CD8-positive, alpha-beta memory T cell (primary cell): Measurements from ENCODE around the gene TMEM144. TPM values are rescaled to one million over a fixed set of nuclear protein-coding genes. Genes with fewer than 3 reads are reported as not detected.

Experiments
- CTCF ChIA-PET: fragments of 350-600 bp; sonication (Branson Sonifier 250); formaldehyde crosslinking; loops from one replicate; lab custom pipeline; 2021; ENCODE audit warnings: antibody characterized with exemption; lab: Charles Lee
- POLR2A ChIA-PET: fragments of 350-600 bp; sonication (Branson Sonifier 250); formaldehyde crosslinking; loops from one replicate; lab custom pipeline; 2021; ENCODE audit warnings: antibody characterized with exemption; lab: Charles Lee
- DNase-seq, 5 donors: peaks; one replicate each; pipeline versions ENCODE4 v3.0.0 to v3.0.0-alpha.2; 2020 to 2022; ENCODE audit warnings: mixed read lengths in 1 of 5
- H3K27ac ChIP-seq: one replicate; pipeline ENCODE4 v1.7.0; 2013; ENCODE audit warnings: low read depth, mild to moderate bottlenecking, low read length, moderate library complexity
- H3K27me3 ChIP-seq: 2 replicates; pipeline ENCODE4 v1.7.0; 2013; ENCODE audit warnings: low read length, mild to moderate bottlenecking; ENCODE audit not compliant: insufficient read depth, poor library complexity, severe bottlenecking
- H3K36me3 ChIP-seq: 2 replicates; pipeline ENCODE4 v1.7.0; 2013; ENCODE audit warnings: mild to moderate bottlenecking, low read length, moderate library complexity; ENCODE audit not compliant: insufficient read depth
- H3K4me1 ChIP-seq: 2 replicates; pipeline ENCODE4 v1.7.0; 2013; ENCODE audit warnings: mild to moderate bottlenecking, low read length, moderate library complexity; ENCODE audit not compliant: insufficient read depth
- H3K4me3 ChIP-seq: 2 replicates; pipeline ENCODE4 v1.7.0; 2013; ENCODE audit warnings: mild to moderate bottlenecking, low read length
- H3K9me3 ChIP-seq: 2 replicates; pipeline ENCODE4 v1.7.0; 2013; ENCODE audit warnings: mild to moderate bottlenecking, low read length
- H3K27ac Mint-ChIP-seq, 8 donors: one replicate each; pipeline ENCODE4 v1.8.0; 2020 to 2021; ENCODE audit warnings: mixed read lengths in 8 of 8, mild to moderate bottlenecking in 6 of 8, inconsistent platforms in 3 of 8, moderate library complexity in 3 of 8
- H3K27me3 Mint-ChIP-seq, 2 donors: one replicate each; pipeline ENCODE4 v1.8.0; 2020 to 2021; ENCODE audit warnings: mixed read lengths in 2 of 2, mild to moderate bottlenecking in 1 of 2, moderate library complexity in 1 of 2
- H3K36me3 Mint-ChIP-seq, 3 donors: one replicate each; pipeline ENCODE4 v1.8.0; 2020 to 2021; ENCODE audit warnings: mixed read lengths in 3 of 3, inconsistent platforms in 1 of 3, mild to moderate bottlenecking in 1 of 3
- H3K4me1 Mint-ChIP-seq, 3 donors: one replicate each; pipeline ENCODE4 v1.8.0; 2020 to 2021; ENCODE audit warnings: mixed read lengths in 3 of 3, inconsistent platforms in 1 of 3, mild to moderate bottlenecking in 1 of 3
- H3K4me3 Mint-ChIP-seq, 7 donors: one replicate each; pipeline ENCODE4 v1.8.0; 2020 to 2021; ENCODE audit warnings: mixed read lengths in 7 of 7, mild to moderate bottlenecking in 6 of 7, moderate library complexity in 4 of 7, inconsistent platforms in 2 of 7
- H3K9me3 Mint-ChIP-seq, 5 donors: one replicate each; pipeline ENCODE4 v1.8.0; 2020 to 2022; ENCODE audit warnings: mixed read lengths in 5 of 5, mild to moderate bottlenecking in 3 of 5, moderate library complexity in 2 of 5, inconsistent platforms in 1 of 5
- polyA plus RNA-seq: library from polyadenylated mRNA; unstranded; fragments of 300-500 nt; fragmentation: Illumina TruSeq; gene quantifications from one replicate; pipeline ENCODE4 v1.2.3, GENCODE V29; 2021
- total RNA-seq, 2 experiments: library from RNA; stranded (reverse); gene quantifications; one replicate each; pipeline ENCODE4 v1.2.3, GENCODE V29; 2021

The TMEM144 gene
- total and polyA plus RNA-seq, 3 experiments from 2014 or later: 0.07 TPM; not detected in 2

DNA sequence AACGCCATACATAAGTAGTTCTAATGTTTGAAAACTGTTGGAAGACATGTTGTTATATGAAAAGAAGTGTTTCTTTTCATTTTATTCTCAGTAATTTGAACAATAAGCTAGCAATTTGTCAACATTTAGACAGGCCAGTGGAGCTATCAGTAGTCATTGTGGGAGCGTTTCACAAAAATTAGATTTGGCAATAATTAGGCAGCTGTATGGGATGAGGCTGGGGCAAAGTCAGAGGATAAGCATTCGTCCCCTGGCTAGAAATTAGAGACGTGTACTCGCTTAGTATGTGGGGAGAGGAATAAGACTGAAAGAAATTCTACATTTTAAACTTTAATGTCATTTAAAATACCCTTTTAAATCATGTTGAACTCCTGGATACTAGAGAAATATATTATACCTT lies 70.6 kb downstream of the TMEM144 start:
- Mint-ChIP-seq H3K36me3 (no peaks in the 10 kb centered on the region), H3K9me3 (no peaks in the 10 kb centered on the region), H3K4me3 (no peak overlapping the region), H3K27me3 (peaks cover 3 to 4% of the 10 kb centered on the region in 2 donors), H3K4me1 (no peaks in the 10 kb centered on the region), H3K27ac (no peak overlapping the region)
- POLR2A ChIA-PET: no interaction called here
- H3K4me1 ChIP-seq: no peaks in the 10 kb centered on the region
- H3K27me3 ChIP-seq: no peaks in the 10 kb centered on the region
- H3K4me3 ChIP-seq: no peak overlapping the region
- no peaks in the 10 kb centered on the region for H3K36me3 ChIP-seq
- CTCF ChIA-PET: no interaction called here
- no peaks in the 10 kb centered on the region for H3K9me3 ChIP-seq
- no peak for DNase-seq
- H3K27ac ChIP-seq: no peak overlapping the region

DNA sequence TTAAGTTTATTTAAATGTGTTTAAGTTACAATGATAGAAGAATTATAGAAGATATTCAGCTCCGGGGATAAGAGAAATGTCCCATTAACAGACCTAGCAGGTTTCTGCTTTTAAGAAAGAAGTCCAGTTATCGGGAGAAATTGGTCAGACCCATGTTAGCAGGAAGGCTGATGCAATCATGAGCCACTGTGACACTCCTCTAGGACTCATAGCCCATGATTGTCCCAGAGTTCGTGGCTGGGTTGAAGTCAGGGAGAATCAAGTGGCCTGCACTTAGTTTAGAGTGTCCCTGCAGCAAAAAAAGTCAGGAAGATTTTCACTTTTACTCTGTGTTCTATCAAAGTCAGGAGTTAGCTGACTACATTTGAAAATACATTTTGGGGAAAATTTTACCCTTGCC lies 72.0 kb downstream of the TMEM144 start:
- CTCF ChIA-PET: no interaction called here
- DNase-seq: no peak
- H3K4me1 ChIP-seq: no peaks in the 10 kb centered on the region
- no peaks in the 10 kb centered on the region for H3K36me3 ChIP-seq
- no peak overlapping the region for H3K27ac ChIP-seq
- peaks cover 3 to 4% of the 10 kb centered on the region in 2 donors for H3K27me3 Mint-ChIP-seq
- H3K27ac Mint-ChIP-seq: no peak overlapping the region
- POLR2A ChIA-PET: no interaction called here
- H3K4me3 Mint-ChIP-seq: no peak overlapping the region
- no peaks in the 10 kb centered on the region for H3K27me3 ChIP-seq
- H3K9me3 Mint-ChIP-seq: no peaks in the 10 kb centered on the region
- H3K9me3 ChIP-seq: no peaks in the 10 kb centered on the region
- H3K4me3 ChIP-seq: no peak overlapping the region
- H3K4me1 Mint-ChIP-seq: no peaks in the 10 kb centered on the region
- no peaks in the 10 kb centered on the region for H3K36me3 Mint-ChIP-seq

DNA sequence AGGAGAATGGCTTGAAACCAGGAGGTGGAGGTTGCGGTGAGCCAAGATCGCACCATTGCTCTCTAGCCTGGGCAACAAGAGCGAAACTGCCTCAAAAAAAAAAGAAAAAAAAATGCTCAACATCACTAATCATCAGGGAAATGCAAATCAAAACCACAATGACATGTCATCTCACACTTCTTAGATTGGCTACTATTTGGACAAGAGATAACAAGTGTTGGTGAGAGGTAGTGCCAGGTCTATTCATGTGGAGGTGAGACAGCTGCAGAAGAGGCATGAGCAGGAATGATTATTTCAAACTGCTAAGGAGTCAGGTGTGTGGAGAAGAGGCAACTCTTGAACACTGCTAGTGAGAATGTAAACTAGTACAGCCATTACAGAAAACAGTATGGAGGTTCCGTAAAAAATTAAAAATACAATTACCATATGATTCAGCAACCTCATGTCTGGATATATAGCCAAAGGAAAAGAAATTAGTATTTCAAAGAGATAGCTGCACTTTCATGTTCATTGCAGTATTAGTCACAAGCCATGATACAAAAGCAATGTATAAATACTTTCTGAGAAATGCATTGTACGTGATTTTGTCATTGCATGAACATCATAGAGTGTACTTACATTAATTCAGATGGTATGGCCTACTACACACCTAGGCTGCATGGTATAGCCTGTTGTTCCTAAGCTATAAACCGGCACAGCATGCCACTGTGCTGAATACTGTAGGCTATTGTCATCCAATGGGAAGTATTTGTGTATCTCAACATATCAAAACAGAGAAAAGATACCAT lies 75.3 kb downstream of the TMEM144 start:
- H3K36me3 ChIP-seq: no peaks in the 10 kb centered on the region
- no peak overlapping the region for H3K4me3 ChIP-seq
- CTCF ChIA-PET: no interaction called here
- no peak overlapping the region for H3K27ac ChIP-seq
- Mint-ChIP-seq H3K27ac (no peak overlapping the region), H3K36me3 (no peaks in the 10 kb centered on the region), H3K9me3 (no peaks in the 10 kb centered on the region), H3K4me3 (no peak overlapping the region), H3K4me1 (no peaks in the 10 kb centered on the region), H3K27me3 (peaks cover 0 to 4% of the 10 kb centered on the region in 2 donors)
- no peaks in the 10 kb centered on the region for H3K27me3 ChIP-seq
- H3K4me1 ChIP-seq: no peaks in the 10 kb centered on the region
- POLR2A ChIA-PET: no interaction called here
- no peak for DNase-seq
- H3K9me3 ChIP-seq: no peaks in the 10 kb centered on the region

DNA sequence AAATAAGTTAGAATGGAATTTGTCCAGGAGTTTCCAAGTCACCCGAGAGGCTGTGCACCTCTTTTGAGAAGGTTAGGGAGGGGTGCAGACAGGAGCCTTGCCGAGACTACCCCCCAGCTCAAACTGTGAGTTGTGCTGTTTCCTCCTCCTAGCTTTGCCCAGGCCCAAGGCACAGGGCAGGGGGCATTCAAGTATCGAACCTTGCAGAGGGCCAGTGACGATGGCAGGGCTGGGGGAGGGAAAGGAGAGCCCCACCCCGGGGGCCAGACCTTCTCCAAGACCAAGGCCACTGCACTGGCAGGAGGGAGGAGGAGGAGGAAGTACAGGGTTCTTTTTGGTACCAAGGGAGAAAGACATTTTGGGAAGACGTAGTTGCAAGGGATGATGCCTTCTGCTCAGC lies 80.6 kb downstream of the TMEM144 start:
- Mint-ChIP-seq H3K36me3 (no peaks in the 10 kb centered on the region), H3K27ac (no peak overlapping the region), H3K4me3 (no peak overlapping the region), H3K9me3 (peaks cover 0 to 6% (median 0%) of the 10 kb centered on the region in 5 donors), H3K4me1 (no peaks in the 10 kb centered on the region), H3K27me3 (no peaks in the 10 kb centered on the region)
- no peaks in the 10 kb centered on the region for H3K36me3 ChIP-seq
- no peak overlapping the region for H3K4me3 ChIP-seq
- no peak for DNase-seq
- no peak overlapping the region for H3K27ac ChIP-seq
- H3K4me1 ChIP-seq: no peaks in the 10 kb centered on the region
- POLR2A ChIA-PET: no interaction called here
- CTCF ChIA-PET: no interaction called here
- H3K27me3 ChIP-seq: no peaks in the 10 kb centered on the region
- H3K9me3 ChIP-seq: no peaks in the 10 kb centered on the region

DNA sequence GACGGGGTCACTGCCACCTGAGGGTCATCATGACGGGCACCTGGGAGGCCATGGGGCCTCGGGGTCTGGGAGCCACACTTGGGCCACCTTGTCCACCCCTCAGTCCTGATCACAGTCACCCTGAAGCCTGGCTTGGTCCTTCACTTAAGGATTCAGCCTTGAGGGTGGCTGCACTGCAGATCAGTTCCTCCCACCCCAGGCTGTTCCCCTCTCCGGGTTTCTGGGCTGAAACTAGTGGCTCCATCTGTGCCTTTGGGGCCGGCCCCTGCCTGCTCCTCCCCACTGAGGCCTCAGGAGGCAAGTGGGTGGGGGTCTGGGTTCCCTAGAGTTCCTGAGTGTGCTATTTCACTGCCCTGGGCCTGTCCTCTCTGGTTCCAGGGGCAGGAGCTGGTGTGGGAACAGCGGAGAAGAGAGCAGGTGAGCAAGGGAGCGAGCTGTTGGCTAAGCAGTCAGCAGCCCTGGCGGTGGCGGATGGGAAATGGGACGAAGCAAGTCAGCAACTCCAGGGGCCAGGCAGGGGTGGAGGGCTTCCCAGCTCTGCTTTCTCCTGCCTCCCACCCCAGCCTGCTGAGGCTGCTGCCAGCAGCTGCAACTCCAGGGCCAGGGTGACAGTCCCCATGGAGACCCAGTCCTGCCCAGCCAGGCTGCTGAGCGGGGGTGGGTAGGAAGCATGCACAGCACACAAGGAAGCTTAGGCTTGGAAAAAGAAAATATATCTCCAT lies 81.2 kb downstream of the TMEM144 start:
- no peak overlapping the region for H3K4me3 Mint-ChIP-seq
- Histone ChIP-seq H3K4me3 (no peak overlapping the region), H3K4me1 (no peaks in the 10 kb centered on the region), H3K27ac (no peak overlapping the region), H3K27me3 (no peaks in the 10 kb centered on the region), H3K9me3 (no peaks in the 10 kb centered on the region), H3K36me3 (no peaks in the 10 kb centered on the region)
- no peaks in the 10 kb centered on the region for H3K4me1 Mint-ChIP-seq
- DNase-seq: no peak
- no peak overlapping the region for H3K27ac Mint-ChIP-seq
- H3K27me3 Mint-ChIP-seq: no peaks in the 10 kb centered on the region
- no peaks in the 10 kb centered on the region for H3K36me3 Mint-ChIP-seq
- ChIA-PET CTCF (no interaction called here), POLR2A (no interaction called here)
- H3K9me3 Mint-ChIP-seq: peaks cover 0 to 6% (median 0%) of the 10 kb centered on the region in 5 donors

DNA sequence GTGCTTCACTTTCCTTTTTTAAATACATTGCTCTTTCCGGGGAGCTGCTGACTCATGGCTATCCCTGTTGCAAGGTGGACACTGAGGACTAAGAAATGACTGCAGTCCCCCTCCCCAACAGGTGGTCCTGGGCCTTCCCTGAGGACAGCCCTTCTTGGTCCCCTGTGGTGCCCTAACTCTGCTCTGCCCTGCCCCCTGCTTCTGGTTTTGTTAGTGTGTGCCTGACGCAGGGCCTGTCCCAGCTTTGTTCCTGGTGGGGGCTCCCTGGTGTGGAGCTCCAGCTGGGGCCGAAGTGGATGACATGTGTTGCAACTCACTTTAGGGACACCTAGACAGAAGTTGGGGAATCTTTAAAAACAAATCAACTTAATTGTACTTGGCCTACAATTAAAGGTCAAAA lies 81.9 kb downstream of the TMEM144 start:
- H3K4me1 ChIP-seq: no peaks in the 10 kb centered on the region
- H3K9me3 ChIP-seq: no peaks in the 10 kb centered on the region
- H3K36me3 Mint-ChIP-seq: no peaks in the 10 kb centered on the region
- no peak overlapping the region for H3K27ac ChIP-seq
- H3K27me3 ChIP-seq: no peaks in the 10 kb centered on the region
- ChIA-PET POLR2A (no interaction called here), CTCF (no interaction called here)
- H3K27ac Mint-ChIP-seq: no peak overlapping the region
- peaks cover 0 to 6% (median 0%) of the 10 kb centered on the region in 5 donors for H3K9me3 Mint-ChIP-seq
- no peaks in the 10 kb centered on the region for H3K27me3 Mint-ChIP-seq
- no peaks in the 10 kb centered on the region for H3K36me3 ChIP-seq
- no peaks in the 10 kb centered on the region for H3K4me1 Mint-ChIP-seq
- H3K4me3 Mint-ChIP-seq: no peak overlapping the region
- DNase-seq: no peak
- H3K4me3 ChIP-seq: no peak overlapping the region

DNA sequence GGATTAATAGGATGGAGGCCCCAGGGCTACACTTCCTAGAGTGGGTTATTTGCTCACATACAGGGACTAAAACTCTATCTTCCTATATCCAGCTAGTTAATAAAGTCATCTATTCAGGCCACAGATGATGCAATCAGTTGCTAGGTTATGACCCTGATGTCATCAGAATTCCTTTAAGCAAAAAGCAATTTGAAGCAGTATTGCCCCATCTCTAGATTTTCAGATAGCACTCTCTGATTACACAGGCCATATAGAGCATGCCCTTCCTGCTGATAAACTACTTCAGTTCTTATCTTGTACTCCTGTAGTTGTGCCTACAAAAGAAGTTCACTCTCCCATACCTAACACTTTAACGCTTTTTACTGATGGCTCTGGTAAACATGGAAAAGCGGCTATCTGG lies 84.8 kb downstream of the TMEM144 start:
- CTCF ChIA-PET: no interaction called here
- Histone ChIP-seq H3K4me1 (no peaks in the 10 kb centered on the region), H3K27ac (no peak overlapping the region), H3K4me3 (no peak overlapping the region), H3K9me3 (no peaks in the 10 kb centered on the region), H3K27me3 (no peaks in the 10 kb centered on the region), H3K36me3 (no peaks in the 10 kb centered on the region)
- POLR2A ChIA-PET: no interaction called here
- H3K36me3 Mint-ChIP-seq: no peaks in the 10 kb centered on the region
- H3K27me3 Mint-ChIP-seq: no peaks in the 10 kb centered on the region
- no peak overlapping the region for H3K27ac Mint-ChIP-seq
- H3K9me3 Mint-ChIP-seq: peaks cover 0 to 6% (median 0%) of the 10 kb centered on the region in 5 donors
- no peaks in the 10 kb centered on the region for H3K4me1 Mint-ChIP-seq
- DNase-seq: no peak
- no peak overlapping the region for H3K4me3 Mint-ChIP-seq

DNA sequence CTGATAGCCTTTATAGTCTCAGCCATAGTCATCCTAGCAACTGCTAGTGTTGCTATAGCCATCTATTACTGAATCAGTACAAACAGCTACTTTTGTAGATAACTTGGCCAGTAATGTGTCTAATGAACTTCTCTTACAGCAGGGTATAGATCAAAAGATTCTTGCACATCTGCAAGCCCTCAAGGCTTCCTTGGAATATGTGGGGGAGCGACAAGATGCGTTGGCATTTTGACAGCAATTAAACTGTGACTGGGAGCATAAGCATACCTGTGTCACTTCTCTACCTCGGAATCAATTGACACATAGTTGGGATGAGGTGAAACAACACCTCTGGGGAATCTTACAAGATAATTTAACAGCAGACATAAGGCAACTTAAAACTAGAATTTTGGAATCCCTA lies 87.6 kb downstream of the TMEM144 start:
- H3K36me3 Mint-ChIP-seq: no peaks in the 10 kb centered on the region
- H3K27ac ChIP-seq: no peak overlapping the region
- ChIA-PET CTCF (no interaction called here), POLR2A (no interaction called here)
- H3K4me3 Mint-ChIP-seq: no peak overlapping the region
- H3K9me3 Mint-ChIP-seq: peaks cover 0 to 3% (median 0%) of the 10 kb centered on the region in 5 donors
- no peaks in the 10 kb centered on the region for H3K4me1 Mint-ChIP-seq
- no peak overlapping the region for H3K27ac Mint-ChIP-seq
- no peaks in the 10 kb centered on the region for H3K36me3 ChIP-seq
- no peaks in the 10 kb centered on the region for H3K27me3 ChIP-seq
- H3K9me3 ChIP-seq: no peaks in the 10 kb centered on the region
- no peak overlapping the region for H3K4me3 ChIP-seq
- no peaks in the 10 kb centered on the region for H3K27me3 Mint-ChIP-seq
- H3K4me1 ChIP-seq: no peaks in the 10 kb centered on the region
- no peak for DNase-seq
